GM12878 (cell line): ENCODE results near the gene SEC31A. TPM values are rescaled to one million over a fixed set of nuclear protein-coding genes. Genes with fewer than 3 reads are reported as not detected.

Experiments
- ATAC-seq: fragments of 200-7000 bp; cut with Tn5 transposase; 3 replicates; pipeline ENCODE4 v1.9.1; 2020; ENCODE audit warnings: mild to moderate bottlenecking, moderate library complexity
- BruUV-seq: library from RNA; stranded (reverse); fragments of 400-500 nt; replicated peaks from 2 replicates; lab custom pipeline; 2021; lab: Mats Ljungman, UMichigan
- CTCF ChIA-PET: fragments of 300-600 bp; sonication (Branson Sonifier 250); formaldehyde crosslinking; extraction: SDS; loops from one replicate; lab custom pipeline; 2021; ENCODE audit warnings: inconsistent platforms; lab: Yijun Ruan, JAX
- POLR2A ChIA-PET: fragments of 350-600 bp; formaldehyde crosslinking; extraction: SDS; loops from one replicate; lab custom pipeline; 2021; ENCODE audit warnings: inconsistent platforms; lab: Charles Lee
- RAD21 ChIA-PET: fragments of 300-600 bp; sonication (Branson Sonifier 250); formaldehyde crosslinking; loops from one replicate; lab custom pipeline; 2023; ENCODE audit warnings: antibody characterized with exemption; ENCODE audit not compliant: unreplicated experiment; lab: Charles Lee
- SMC1A ChIA-PET: fragments of 300-600 bp; sonication (Branson Sonifier 250); formaldehyde crosslinking; loops from one replicate; lab custom pipeline; 2023; ENCODE audit not compliant: unreplicated experiment, uncharacterized antibody; lab: Charles Lee
- DNase-seq: peaks from one replicate; pipeline ENCODE4 v3.0.0-alpha.2; 2011; ENCODE audit warnings: low read depth, low spot score
- FAIRE-seq: peaks from 3 replicates; lab custom pipeline; 2011; peaks lifted over from hg19 to GRCh38; lab: Jason Lieb, UNC
- H2AFZ ChIP-seq: 2 replicates; pipeline ENCODE4 v1.6.0; 2011; ENCODE audit warnings: low read depth, low read length, control low read depth; ENCODE audit not compliant: control insufficient read depth
- H3K27ac ChIP-seq: 2 replicates; pipeline ENCODE4 v1.5.1; 2011; ENCODE audit warnings: control low read depth; ENCODE audit not compliant: control insufficient read depth, insufficient read depth
- H3K27me3 ChIP-seq, 2 experiments: replicated peaks in 1 of 2; 2 replicates each; pipeline versions ENCODE4 v1.6.0 to v1.6.1; 2011; ENCODE audit warnings: low read length in 1 of 2; ENCODE audit not compliant: control insufficient read depth in 2 of 2, insufficient read depth in 2 of 2
- H3K36me3 ChIP-seq, 2 experiments: 2 replicates each; pipeline ENCODE4 v1.5.1; 2011; ENCODE audit warnings: low read length in 1 of 2; ENCODE audit not compliant: control insufficient read depth in 2 of 2, insufficient read depth in 2 of 2
- H3K4me1 ChIP-seq: 2 replicates; pipeline ENCODE4 v1.6.1; 2011; ENCODE audit warnings: mild to moderate bottlenecking, low read length, moderate library complexity, mixed read lengths; ENCODE audit not compliant: control insufficient read depth, insufficient read depth
- H3K4me2 ChIP-seq: 2 replicates; pipeline ENCODE4 v1.6.0; 2011; ENCODE audit warnings: control low read depth; ENCODE audit not compliant: control insufficient read depth, insufficient read depth
- H3K4me3 ChIP-seq: fragments of 200-600 bp; sonication (generic); 2 replicates; pipeline ENCODE4 v1.5.1; 2016
- H3K79me2 ChIP-seq: 2 replicates; pipeline ENCODE4 v1.6.0; 2011; ENCODE audit warnings: low read length; ENCODE audit not compliant: control insufficient read depth, insufficient read depth
- H3K9ac ChIP-seq: 2 replicates; pipeline ENCODE4 v1.8.0; 2011; ENCODE audit warnings: low read length, control low read depth, mixed read lengths; ENCODE audit not compliant: control insufficient read depth, insufficient read depth
- H3K9me3 ChIP-seq: replicated peaks from 3 replicates; pipeline ENCODE4 v1.5.1; 2011; ENCODE audit warnings: mild to moderate bottlenecking, low read length; ENCODE audit not compliant: control insufficient read depth, insufficient read depth
- H4K20me1 ChIP-seq: 2 replicates; pipeline ENCODE4 v1.6.0; 2011; ENCODE audit not compliant: control insufficient read depth, insufficient read depth
- CREB1 ChIP-seq: IDR thresholded peaks from 2 replicates; pipeline ENCODE4 v1.6.1; 2012; ENCODE audit warnings: low read depth, mild to moderate bottlenecking, inconsistent platforms
- FOXK2 ChIP-seq: fragments of 450-650 bp; IDR thresholded peaks from 2 replicates; pipeline ENCODE4 v1.6.1; 2017; ENCODE audit warnings: mild to moderate bottlenecking, moderate library complexity
- HDAC6 ChIP-seq: fragments of 200-600 bp; sonication (generic); IDR thresholded peaks from one replicate; pipeline ENCODE4 v1.8.0; 2017; ENCODE audit warnings: antibody characterized with exemption; ENCODE audit not compliant: unreplicated experiment
- MEF2A ChIP-seq: IDR thresholded peaks from 2 replicates; pipeline ENCODE4 v1.6.1; 2011; ENCODE audit warnings: low read depth, mild to moderate bottlenecking, low read length, moderate library complexity; ENCODE audit not compliant: insufficient read depth
- MEF2B ChIP-seq: fragments of 450-650 bp; IDR thresholded peaks from 2 replicates; pipeline ENCODE4 v1.6.1; 2018; ENCODE audit warnings: mild to moderate bottlenecking, moderate library complexity; ENCODE audit not compliant: partially characterized antibody, poor library complexity, severe bottlenecking
- NFYA ChIP-seq: IDR thresholded peaks from 2 replicates; pipeline ENCODE4 v1.6.1; 2011; ENCODE audit warnings: low read depth, mild to moderate bottlenecking, low read length, improper control_type of control experiment, borderline replicate concordance
- NR2C2 ChIP-seq: IDR thresholded peaks from 2 replicates; pipeline ENCODE4 v1.6.1; 2011; ENCODE audit warnings: borderline replicate concordance, low read depth; ENCODE audit not compliant: control insufficient read depth, insufficient read length
- POLR2A ChIP-seq: IDR thresholded peaks from 2 replicates; pipeline ENCODE4 v1.6.1; 2011; ENCODE audit warnings: low read depth, mild to moderate bottlenecking, low read length
- RBBP5 ChIP-seq: fragments of 200-600 bp; sonication (generic); conservative IDR thresholded peaks from 2 replicates; pipeline ENCODE4 v1.6.1; 2016
- SIX5 ChIP-seq: IDR thresholded peaks from 2 replicates; pipeline ENCODE4 v1.6.1; 2011; ENCODE audit warnings: mild to moderate bottlenecking, low read depth, low read length, moderate library complexity; ENCODE audit not compliant: severe bottlenecking
- SPI1 ChIP-seq: IDR thresholded peaks from 2 replicates; pipeline ENCODE4 v1.6.1; 2011; ENCODE audit warnings: low read depth, mild to moderate bottlenecking, low read length, moderate library complexity, borderline replicate concordance; ENCODE audit not compliant: insufficient read depth
- SUPT20H ChIP-seq: IDR thresholded peaks from 2 replicates; pipeline ENCODE4 v1.6.1; 2011; ENCODE audit warnings: low read depth, mild to moderate bottlenecking, low read length, moderate library complexity, borderline replicate concordance; ENCODE audit not compliant: control insufficient read depth
- TCF12 ChIP-seq: IDR thresholded peaks from 2 replicates; pipeline ENCODE4 v1.6.1; 2011; ENCODE audit warnings: low read depth, mild to moderate bottlenecking, low read length
- YBX1 ChIP-seq: fragments of 450-650 bp; IDR thresholded peaks from 2 replicates; pipeline ENCODE4 v1.6.1; 2016; ENCODE audit warnings: antibody characterized with exemption
- ZBTB11 ChIP-seq: fragments of 450-650 bp; formaldehyde crosslinking; IDR thresholded peaks from 2 replicates; pipeline ENCODE4 v1.5.0; 2022; ENCODE audit warnings: mild to moderate bottlenecking, missing genetic modification characterization
- WGBS: methylation state at CpG from one replicate; pipeline ENCODE4 v1.1.6; 2016; ENCODE audit warnings: low lambda C conversion rate; ENCODE audit not compliant: insufficient replicate concordance, insufficient coverage; ENCODE audit errors: missing lambda C conversion rate; 5-methylcytosine and 5-hydroxymethylcytosine counted together
- in situ Hi-C: fragments of 300-500 bp; cut with MboI; formaldehyde crosslinking; loops from 9 replicates; pipeline ENCODE4 v1.14.3; 2018; ENCODE audit warnings: mixed read lengths
- intact Hi-C: fragments of 100-400 bp; cut with micrococcal nuclease; formaldehyde crosslinking; loops from one replicate; pipeline ENCODE4 v1.14.2; 2022; ENCODE audit not compliant: unreplicated experiment
- polyA plus RNA-seq, 11 experiments: library from polyadenylated mRNA; depleted of rRNA in 4 of 11; unstranded in 6 of 11; stranded (reverse) in 5 of 11; fragments of >200 nt; fragmentation: Nextera tagmentation in 4 of 11; fragmentation: Illumina TruSeq in 1 of 11; extraction: Ambion mirVana in 4 of 11; extraction: Trizol in 1 of 11; gene quantifications; 1 replicate in 1 of 11; 2 replicates in 10 of 11; pipeline versions ENCODE4 v1.2.1 to v1.2.3, GENCODE V29; 2011 to 2016; ENCODE audit warnings: inconsistent platforms in 2 of 11, missing spikeins in 2 of 11, low read depth in 1 of 11
- total RNA-seq, 4 experiments: library from RNA; depleted of rRNA in 3 of 4; stranded (reverse); fragments of >200 nt in 3 of 4; fragmentation: Illumina TruSeq in 1 of 4; extraction: Trizol in 1 of 4; gene quantifications; 2 replicates each; pipeline versions ENCODE4 v1.2.1 to v1.2.3, GENCODE V29; 2013 to 2021
- TF ChIP-seq, protein P1 (sequence below): fragments of 150-350 bp; IDR thresholded peaks from 2 replicates; pipeline ENCODE4 v1.6.1; 2014; ENCODE audit warnings: mild to moderate bottlenecking, low read depth, low read length
- TF ChIP-seq, protein P2 (sequence below): fragments of 150-350 bp; IDR thresholded peaks from 2 replicates; pipeline ENCODE4 v1.6.1; 2016; ENCODE audit warnings: low read depth, low read length

The SEC31A gene
- total and polyA plus RNA-seq, 10 of the 15 experiments (the other 5 are each of a cell fraction or from before 2014, with no cell fraction given), result 74.6 to 171 (median 129) TPM

- Histone ChIP-seq H3K79me2 (no peaks in the 10 kb centered on the region), H3K36me3 (no peaks in the 10 kb centered on the region), H3K27me3 (no peaks in the 10 kb centered on the region), H3K4me3 (no peak overlapping the region), H3K4me1 (peaks cover 15% of the 10 kb centered on the region), H4K20me1 (no peaks in the 10 kb centered on the region), H3K27ac (no peak overlapping the region), H2AFZ (peak overlapping the region; percentile 48; the same call in 1 of the 2 replicates), H3K9me3 (no peaks in the 10 kb centered on the region), H3K9ac (no peak overlapping the region), H3K4me2 (no peak overlapping the region)
- ATAC-seq (peak; percentile 85), FAIRE-seq (no peak), DNase-seq (no peak)
- POLR2A ChIA-PET, result no interaction called here
- in situ Hi-C loops, result no loop called here
- intact Hi-C loops, result no loop called here
- RAD21 ChIA-PET, result no interaction called here
- CTCF ChIA-PET, result interaction anchor here (1.2 kb wide), 1 partner anchor 18 kb away, joined by 3 read pairs; the partner anchor contains the start of gene SCD5
- BruUV-seq, result no TSS peak
- 44% methylated on average over 10 of the region's 10 CpGs for WGBS
- SMC1A ChIA-PET, result no interaction called here
- TF ChIP-seq NFYA (no peak), ZBTB11 (no peak), NR2C2 (no peak), POLR2A (no peak), TCF12 (peak; percentile 31; the same call in 1 of the 2 replicates), SIX5 (no peak), RBBP5 (no peak), MEF2A (no peak), YBX1 (no peak), SPI1 (no peak), SUPT20H (no peak), FOXK2 (no peak), HDAC6 (no peak), MEF2B (peak; percentile 54), CREB1 (no peak)
- TF ChIP-seq, protein P1, sequence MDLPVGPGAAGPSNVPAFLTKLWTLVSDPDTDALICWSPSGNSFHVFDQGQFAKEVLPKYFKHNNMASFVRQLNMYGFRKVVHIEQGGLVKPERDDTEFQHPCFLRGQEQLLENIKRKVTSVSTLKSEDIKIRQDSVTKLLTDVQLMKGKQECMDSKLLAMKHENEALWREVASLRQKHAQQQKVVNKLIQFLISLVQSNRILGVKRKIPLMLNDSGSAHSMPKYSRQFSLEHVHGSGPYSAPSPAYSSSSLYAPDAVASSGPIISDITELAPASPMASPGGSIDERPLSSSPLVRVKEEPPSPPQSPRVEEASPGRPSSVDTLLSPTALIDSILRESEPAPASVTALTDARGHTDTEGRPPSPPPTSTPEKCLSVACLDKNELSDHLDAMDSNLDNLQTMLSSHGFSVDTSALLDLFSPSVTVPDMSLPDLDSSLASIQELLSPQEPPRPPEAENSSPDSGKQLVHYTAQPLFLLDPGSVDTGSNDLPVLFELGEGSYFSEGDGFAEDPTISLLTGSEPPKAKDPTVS, result no peak
- TF ChIP-seq, protein P2, sequence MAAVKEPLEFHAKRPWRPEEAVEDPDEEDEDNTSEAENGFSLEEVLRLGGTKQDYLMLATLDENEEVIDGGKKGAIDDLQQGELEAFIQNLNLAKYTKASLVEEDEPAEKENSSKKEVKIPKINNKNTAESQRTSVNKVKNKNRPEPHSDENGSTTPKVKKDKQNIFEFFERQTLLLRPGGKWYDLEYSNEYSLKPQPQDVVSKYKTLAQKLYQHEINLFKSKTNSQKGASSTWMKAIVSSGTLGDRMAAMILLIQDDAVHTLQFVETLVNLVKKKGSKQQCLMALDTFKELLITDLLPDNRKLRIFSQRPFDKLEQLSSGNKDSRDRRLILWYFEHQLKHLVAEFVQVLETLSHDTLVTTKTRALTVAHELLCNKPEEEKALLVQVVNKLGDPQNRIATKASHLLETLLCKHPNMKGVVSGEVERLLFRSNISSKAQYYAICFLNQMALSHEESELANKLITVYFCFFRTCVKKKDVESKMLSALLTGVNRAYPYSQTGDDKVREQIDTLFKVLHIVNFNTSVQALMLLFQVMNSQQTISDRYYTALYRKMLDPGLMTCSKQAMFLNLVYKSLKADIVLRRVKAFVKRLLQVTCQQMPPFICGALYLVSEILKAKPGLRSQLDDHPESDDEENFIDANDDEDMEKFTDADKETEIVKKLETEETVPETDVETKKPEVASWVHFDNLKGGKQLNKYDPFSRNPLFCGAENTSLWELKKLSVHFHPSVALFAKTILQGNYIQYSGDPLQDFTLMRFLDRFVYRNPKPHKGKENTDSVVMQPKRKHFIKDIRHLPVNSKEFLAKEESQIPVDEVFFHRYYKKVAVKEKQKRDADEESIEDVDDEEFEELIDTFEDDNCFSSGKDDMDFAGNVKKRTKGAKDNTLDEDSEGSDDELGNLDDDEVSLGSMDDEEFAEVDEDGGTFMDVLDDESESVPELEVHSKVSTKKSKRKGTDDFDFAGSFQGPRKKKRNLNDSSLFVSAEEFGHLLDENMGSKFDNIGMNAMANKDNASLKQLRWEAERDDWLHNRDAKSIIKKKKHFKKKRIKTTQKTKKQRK, result no peak
Measured at GRCh38 chr4:82780752-82781231, 110.2 kb downstream of the SEC31A start.
